Left forelimb (tissue), 1 donor: Measurements from ENCODE around the gene SMAD2.

Experiments
- DNase-seq: peaks from one replicate; pipeline ENCODE4 v3.0.0-alpha.2; 2018; ENCODE audit warnings: low spot score

The SMAD2 gene

GRCh38 chr18:47898055-47898454, 32.4 kb downstream of the SMAD2 start:
- DNase-seq: no peak

DNA sequence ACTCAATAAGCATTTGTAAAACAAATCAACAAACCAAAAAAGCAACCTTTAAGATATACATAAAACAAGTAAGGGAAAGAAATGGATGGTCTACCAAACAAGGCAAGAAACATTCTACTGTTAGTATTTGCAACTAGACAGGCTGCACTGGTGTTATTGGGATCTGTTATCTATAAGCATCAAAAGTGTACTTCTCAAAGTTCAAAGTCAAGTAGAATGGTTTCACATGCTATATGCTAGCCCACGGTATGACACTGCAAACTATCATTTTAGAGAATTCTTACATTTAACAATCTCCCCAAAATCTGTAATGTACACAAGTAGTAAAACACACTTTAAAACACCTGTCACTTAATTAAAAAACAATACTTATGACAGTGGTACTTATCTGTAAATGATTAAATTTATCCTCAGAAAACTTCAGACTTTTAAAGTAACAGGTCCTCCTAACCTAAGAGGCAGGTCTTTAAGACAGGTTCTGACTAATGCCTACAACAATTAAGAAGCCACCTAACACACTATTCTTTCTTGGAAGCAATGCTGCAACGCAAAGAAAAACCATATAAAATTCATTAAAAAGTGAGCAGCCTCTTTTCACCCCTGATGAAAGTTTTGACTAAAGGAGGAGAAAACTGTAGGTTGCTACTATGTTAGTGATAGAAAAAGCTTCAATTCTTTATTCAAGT, 34.8 kb downstream of the SMAD2 start:
- no peak for DNase-seq

DNA sequence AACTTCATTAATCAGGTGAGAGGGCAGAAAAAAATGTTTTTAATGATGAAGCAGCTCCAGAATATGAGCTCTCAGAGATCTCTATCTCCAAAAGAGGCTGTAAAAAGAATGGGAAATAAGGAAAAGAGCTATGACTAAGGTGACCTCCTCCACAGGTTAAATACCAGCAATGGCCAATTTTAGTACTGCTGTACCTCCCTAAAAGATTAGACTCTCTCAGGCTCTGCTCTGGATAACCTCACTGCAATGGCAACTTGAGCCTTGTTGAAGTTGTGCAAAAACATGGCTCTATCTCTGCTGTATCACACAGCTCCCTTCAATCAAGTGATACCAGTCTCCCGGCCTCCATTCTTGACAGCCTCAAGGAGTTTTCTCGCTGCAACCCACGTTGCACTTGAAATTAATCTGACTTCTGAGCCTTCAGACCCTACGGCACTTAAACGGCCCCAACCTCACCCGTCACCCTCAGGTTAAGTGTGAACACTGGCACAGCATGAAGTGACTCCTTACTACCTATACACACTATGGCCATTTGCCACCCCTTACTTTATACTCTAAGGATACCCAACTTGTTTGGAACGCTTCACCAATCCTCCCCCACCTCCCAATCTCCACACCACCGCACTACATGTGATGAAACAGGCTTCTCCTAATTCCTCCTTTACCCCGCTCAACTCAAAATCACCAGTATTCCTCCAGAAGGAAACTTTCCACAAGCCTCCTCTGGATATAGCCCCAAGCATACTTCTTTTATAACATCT, 36.3 kb downstream of the SMAD2 start:
- DNase-seq: no peak

GRCh38 chr18:47893047-47893446, 37.4 kb downstream of the SMAD2 start:
- DNase-seq: no peak

DNA sequence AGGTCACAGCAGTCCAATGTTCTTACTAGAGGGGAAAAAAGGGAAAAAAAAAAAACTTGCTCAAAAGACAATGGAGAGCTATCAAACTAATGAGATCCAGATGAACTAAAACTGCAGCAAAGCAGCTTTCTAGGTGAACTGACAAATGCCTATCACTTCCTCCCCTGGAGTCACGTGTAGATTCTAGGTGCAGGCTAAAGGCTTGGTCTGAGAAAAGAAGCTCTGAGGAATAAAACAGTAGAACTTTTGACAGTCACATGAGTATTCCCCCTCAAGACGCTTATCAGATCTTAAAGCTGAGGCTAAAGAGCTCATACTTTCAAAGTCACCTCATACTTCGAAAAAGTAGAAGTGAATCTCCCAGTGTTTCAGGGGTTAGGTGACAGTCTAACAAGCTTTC, 42.3 kb downstream of the SMAD2 start:
- no peak for DNase-seq

- no peak for DNase-seq
Measured at GRCh38 chr18:47887227-47887626, 43.2 kb downstream of the SMAD2 start.

DNA sequence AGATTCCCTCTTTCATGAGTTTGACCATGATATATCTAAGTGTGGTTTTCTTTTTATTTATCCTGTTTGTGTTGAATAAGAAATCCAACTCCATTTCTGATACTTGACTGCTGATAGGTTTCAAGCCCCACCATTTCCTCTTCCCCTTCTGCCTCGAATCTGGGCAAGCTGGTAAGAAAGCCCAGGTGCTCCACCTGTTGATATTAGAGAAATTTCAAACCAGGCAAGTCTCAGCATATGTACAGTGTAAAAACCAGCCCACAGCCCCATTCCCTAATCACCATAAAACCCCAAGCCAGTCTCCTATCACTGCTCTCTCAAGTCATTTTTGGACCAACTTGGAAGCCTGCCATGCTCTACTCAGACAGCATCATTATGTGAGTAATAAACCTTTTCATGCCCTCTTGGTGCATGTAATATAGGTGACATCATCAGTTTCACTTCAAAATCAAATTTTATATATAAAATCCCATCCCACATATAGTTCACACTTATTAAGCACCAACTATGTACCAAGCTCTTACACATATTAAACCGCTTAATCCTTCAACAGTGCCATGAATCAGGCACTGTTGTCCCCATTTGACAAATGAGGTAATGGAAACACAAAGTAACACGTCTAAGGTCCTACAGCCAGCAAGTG, 46.6 kb downstream of the SMAD2 start:
- DNase-seq: no peak

GRCh38 chr18:47882641-47883040, 47.8 kb downstream of the SMAD2 start:
- no peak for DNase-seq

- no peak for DNase-seq
Measured at GRCh38 chr18:47881752-47882455, 48.6 kb downstream of the SMAD2 start.

- no peak for DNase-seq
Measured at GRCh38 chr18:47881042-47881441, 49.4 kb downstream of the SMAD2 start.

DNA sequence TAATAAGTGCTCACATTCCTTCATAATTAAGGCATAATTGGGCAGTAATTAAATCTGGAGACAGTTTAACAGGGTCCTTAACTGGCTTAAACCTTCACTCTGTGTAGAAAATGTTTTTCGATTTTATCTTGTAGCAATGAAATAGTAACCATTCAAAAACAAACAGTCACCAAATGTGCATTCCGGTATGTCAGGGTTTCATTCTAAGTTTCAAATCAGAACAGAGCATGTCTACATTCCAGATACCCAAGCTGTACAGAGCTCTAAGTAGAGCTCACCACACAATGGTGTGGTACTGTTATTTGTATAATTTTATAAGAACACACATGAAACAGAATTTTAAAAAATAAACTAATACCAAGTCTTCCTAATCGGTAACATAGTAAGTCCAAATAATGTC, 52.6 kb downstream of the SMAD2 start:
- no peak for DNase-seq

DNA sequence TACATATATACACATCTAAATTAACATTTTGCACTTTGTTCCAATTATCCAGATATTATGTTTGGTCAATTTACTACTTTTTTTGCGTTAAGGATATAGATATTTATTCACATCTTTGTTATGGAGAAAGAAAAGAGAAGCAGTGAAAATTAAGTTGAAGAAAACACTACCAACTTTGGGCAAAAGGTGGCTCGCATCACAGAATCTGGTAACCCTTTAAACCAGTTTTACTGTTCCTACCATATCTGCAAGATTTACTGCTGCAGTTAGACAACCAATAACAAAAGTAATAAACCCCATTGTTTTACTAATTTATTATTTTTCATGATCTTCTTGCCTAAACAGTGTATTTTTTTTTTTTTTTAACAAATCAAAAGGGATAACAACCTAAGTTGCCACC, 53.6 kb downstream of the SMAD2 start:
- DNase-seq: no peak

GRCh38 chr18:47873625-47874024, 56.8 kb downstream of the SMAD2 start:
- no peak for DNase-seq

- DNase-seq: no peak
Measured at GRCh38 chr18:47872426-47872825, 58.0 kb downstream of the SMAD2 start.

- no peak for DNase-seq
Measured at GRCh38 chr18:47871288-47871687, 59.2 kb downstream of the SMAD2 start.

DNA sequence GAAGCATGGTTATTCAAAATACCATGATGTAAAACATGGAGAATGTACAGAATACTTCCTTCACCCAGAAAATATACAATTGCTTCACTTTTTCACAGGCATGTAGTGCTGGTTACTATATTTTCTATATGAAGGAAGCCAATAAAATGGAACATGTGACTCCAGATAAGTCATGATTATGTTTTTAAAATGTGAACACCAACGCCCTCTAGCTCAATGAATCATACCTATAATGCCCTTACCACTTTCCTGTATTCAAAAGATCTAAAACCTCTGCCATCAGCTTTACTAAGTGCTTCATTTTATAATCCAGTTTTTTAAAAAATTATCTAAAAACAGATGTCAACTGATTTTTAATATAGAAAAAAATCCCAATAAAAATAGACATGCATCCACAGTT, 59.9 kb downstream of the SMAD2 start:
- DNase-seq: no peak

GRCh38 chr18:47868744-47869143, 61.7 kb downstream of the SMAD2 start:
- no peak for DNase-seq

GRCh38 chr18:47865183-47865582, 65.3 kb downstream of the SMAD2 start:
- no peak for DNase-seq

DNA sequence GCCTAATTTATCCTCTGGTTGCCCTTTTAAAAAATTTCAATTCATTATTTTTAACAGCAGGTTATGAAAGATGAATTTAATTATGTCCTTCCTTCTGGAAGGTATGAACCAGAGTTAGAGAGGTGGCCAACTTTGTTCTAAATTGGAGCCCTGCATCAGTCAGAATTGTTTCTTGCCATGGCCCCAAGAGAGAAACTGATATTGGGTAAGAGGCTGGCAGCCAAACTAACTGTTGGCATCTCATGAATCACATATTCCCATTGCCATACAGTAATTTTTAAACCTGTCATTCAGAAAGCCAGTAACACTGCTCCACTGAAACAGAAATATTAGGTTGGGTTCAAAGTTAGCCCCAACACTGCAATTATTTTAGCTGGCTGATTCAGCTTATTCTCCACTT, 67.4 kb downstream of the SMAD2 start:
- no peak for DNase-seq

- no peak for DNase-seq
Measured at GRCh38 chr18:47858607-47859006, 71.9 kb downstream of the SMAD2 start.

DNA sequence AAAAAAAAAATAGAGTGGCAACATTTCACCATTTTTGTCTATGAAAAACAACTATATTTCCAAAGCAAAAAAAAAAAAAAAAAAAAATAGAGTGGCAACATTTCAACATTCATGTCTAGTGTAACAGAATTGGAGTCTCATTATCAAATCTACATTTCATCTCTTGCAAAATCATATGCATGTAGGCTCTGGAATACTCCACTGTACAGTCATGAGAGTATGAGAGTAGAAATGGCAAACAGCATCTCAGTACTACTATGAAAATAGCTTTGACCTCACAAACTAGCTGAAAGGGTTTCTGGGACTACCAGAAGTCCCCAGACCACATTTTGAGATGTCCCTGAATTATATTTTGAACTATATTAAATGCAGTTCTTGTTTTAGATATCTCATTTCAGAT, 82.8 kb downstream of the SMAD2 start:
- no peak for DNase-seq

DNA sequence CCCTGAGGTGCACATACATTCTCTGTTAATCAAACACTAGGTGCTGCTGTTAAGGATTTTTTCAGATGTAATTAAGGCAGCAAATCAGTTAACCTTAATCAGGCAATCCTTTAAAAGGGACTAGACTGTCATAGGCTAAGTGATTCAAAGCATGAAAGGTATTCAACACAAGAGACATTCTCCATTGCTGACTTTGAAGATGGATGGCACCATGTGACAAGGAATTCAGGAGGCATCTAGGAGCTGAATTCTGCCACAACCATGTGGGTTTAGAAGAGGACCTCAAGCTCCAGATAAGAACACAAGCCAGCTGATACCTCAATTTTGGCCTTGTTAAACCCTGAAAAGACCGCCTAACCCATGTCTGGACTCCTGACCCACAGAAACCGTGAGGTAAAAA, 84.0 kb downstream of the SMAD2 start:
- DNase-seq: no peak
